Uterus (tissue), 2 donors: Measurements from ENCODE around the gene SCGB3A1.

Experiments used
- CTCF ChIP-seq, 4 experiments: fragments of 200-600 bp in 2 of 4; fragments of 450-650 bp in 2 of 4; sonication (generic) in 2 of 4; IDR thresholded peaks; one replicate each; pipeline ENCODE4 v1.5.1; 2016 to 2019; ENCODE audit warnings: antibody characterized with exemption in 4 of 4, mild to moderate bottlenecking in 2 of 4, moderate library complexity in 1 of 4
- POLR2A ChIP-seq, 2 donors: fragments of 450-650 bp; IDR thresholded peaks; one replicate each; pipeline ENCODE4 v1.6.1; 2016; ENCODE audit warnings: antibody characterized with exemption in 2 of 2, mild to moderate bottlenecking in 1 of 2, moderate library complexity in 1 of 2

- TF ChIP-seq CTCF (IDR thresholded peaks at IDR 0.05) (no peak), POLR2A (IDR thresholded peaks at IDR 0.05) (no peak)
Observed at GRCh38 chr5:180625125-180625790, 34.0 kb upstream of the SCGB3A1 start.
